ENCODE data around the gene RNGTT. TPM values are rescaled to one million over a fixed set of nuclear protein-coding genes. Genes with fewer than 3 reads are reported as not detected.
"Not testable (repeated sequence)": the region's sequence is repeated elsewhere in the genome, so short reads cannot be mapped to it uniquely, and the experiment has no call there.

The RNGTT gene
- polyA plus RNA-seq, 1 donor (not counting 4 experiments of a cell fraction or from before 2014, with no cell fraction given): 9.7 TPM

- no peak overlapping the region for H3K9ac ChIP-seq (ENCODE audit: control insufficient read depth, extremely low read depth, insufficient read depth, low read length)
- H3K9me3 ChIP-seq (ENCODE audit: control insufficient read depth, low read depth, low read length): no peaks in the 10 kb centered on the region
- TF ChIP-seq CTCF (optimal IDR thresholded peaks at IDR 0.05 in 1 of 3, IDR thresholded peaks at IDR 0.05 in 1 of 3, conservative IDR thresholded peaks at IDR 0.05 in 1 of 3; ENCODE audit: extremely low read depth in 1 of 3, insufficient read depth in 2 of 3, low read length in 3 of 3) (no peak), EZH2 (IDR thresholded peaks at IDR 0.05; ENCODE audit: low read length) (no peak)
- no peaks in the 10 kb centered on the region for H4K20me1 ChIP-seq (ENCODE audit: control insufficient read depth, extremely low read depth, insufficient read depth, low read length)
- dilution Hi-C loops (cut with MboI; ENCODE audit: extremely low pct_ligation_motif_present, low sequenced_read_pairs): no loop called here
- DNase-seq (ENCODE audit: low read depth, low spot score): no peak
- no peak overlapping the region for H3K4me3 ChIP-seq (ENCODE audit: control insufficient read depth in 2 of 3, extremely low read depth in 1 of 3, insufficient read depth in 2 of 3, low read depth in 1 of 3, low read length in 3 of 3)
- peaks cover under 1% of the 10 kb centered on the region for H3K4me1 ChIP-seq (ENCODE audit: control insufficient read depth, extremely low read depth, insufficient read depth, low read length)
- no peak overlapping the region for H3K27ac ChIP-seq (ENCODE audit: control insufficient read depth, insufficient read depth, low read length)
- no peaks in the 10 kb centered on the region for H3K79me2 ChIP-seq (ENCODE audit: control insufficient read depth, insufficient read depth, low read length)
- H3K36me3 ChIP-seq (ENCODE audit: control insufficient read depth in 2 of 2, extremely low read depth in 1 of 2, insufficient read depth in 2 of 2, low read length in 2 of 2): no peaks in the 10 kb centered on the region
- FAIRE-seq: no peak
- H3K4me2 ChIP-seq (ENCODE audit: control insufficient read depth, extremely low read depth, insufficient read depth, low read depth, low read length): no peak overlapping the region
- H2AFZ ChIP-seq (ENCODE audit: control insufficient read depth, low read length): no peak overlapping the region
- H3K9me1 ChIP-seq (ENCODE audit: control insufficient read depth, extremely low read depth, insufficient read depth, low read length): no peaks in the 10 kb centered on the region
- no peaks in the 10 kb centered on the region for H3K27me3 ChIP-seq (ENCODE audit: control insufficient read depth, extremely low read depth, insufficient read depth, low read length)
These were observed 20.7 kb upstream of the RNGTT start for GRCh38 chr6:88984152-88984551.

GRCh38 chr6:88983532-88983931, 20.1 kb upstream of the RNGTT start:
- no peaks in the 10 kb centered on the region for H4K20me1 ChIP-seq (ENCODE audit: control insufficient read depth, extremely low read depth, insufficient read depth, low read length)
- H3K4me3 ChIP-seq (ENCODE audit: control insufficient read depth in 2 of 3, extremely low read depth in 1 of 3, insufficient read depth in 2 of 3, low read depth in 1 of 3, low read length in 3 of 3): no peak overlapping the region
- H3K9me1 ChIP-seq (ENCODE audit: control insufficient read depth, extremely low read depth, insufficient read depth, low read length): no peaks in the 10 kb centered on the region
- H3K36me3 ChIP-seq (ENCODE audit: control insufficient read depth in 2 of 2, extremely low read depth in 1 of 2, insufficient read depth in 2 of 2, low read length in 2 of 2): no peaks in the 10 kb centered on the region
- no peak for DNase-seq (ENCODE audit: low read depth, low spot score)
- no peak overlapping the region for H3K27ac ChIP-seq (ENCODE audit: control insufficient read depth, insufficient read depth, low read length)
- H3K4me2 ChIP-seq (ENCODE audit: control insufficient read depth, extremely low read depth, insufficient read depth, low read depth, low read length): no peak overlapping the region
- dilution Hi-C loops (cut with MboI; ENCODE audit: extremely low pct_ligation_motif_present, low sequenced_read_pairs): no loop called here
- no peaks in the 10 kb centered on the region for H3K27me3 ChIP-seq (ENCODE audit: control insufficient read depth, extremely low read depth, insufficient read depth, low read length)
- FAIRE-seq: no peak
- TF ChIP-seq CTCF (optimal IDR thresholded peaks at IDR 0.05 in 1 of 3, IDR thresholded peaks at IDR 0.05 in 1 of 3, conservative IDR thresholded peaks at IDR 0.05 in 1 of 3; ENCODE audit: extremely low read depth in 1 of 3, insufficient read depth in 2 of 3, low read length in 3 of 3): peak; percentile 62 to 67 (median 66)
- TF ChIP-seq EZH2 (IDR thresholded peaks at IDR 0.05; ENCODE audit: low read length): no peak
- no peak overlapping the region for H2AFZ ChIP-seq (ENCODE audit: control insufficient read depth, low read length)
- H3K4me1 ChIP-seq (ENCODE audit: control insufficient read depth, extremely low read depth, insufficient read depth, low read length): no peaks in the 10 kb centered on the region
- H3K79me2 ChIP-seq (ENCODE audit: control insufficient read depth, insufficient read depth, low read length): no peaks in the 10 kb centered on the region
- no peak overlapping the region for H3K9ac ChIP-seq (ENCODE audit: control insufficient read depth, extremely low read depth, insufficient read depth, low read length)
- no peaks in the 10 kb centered on the region for H3K9me3 ChIP-seq (ENCODE audit: control insufficient read depth, low read depth, low read length)

- DNase-seq (ENCODE audit: low read depth, low spot score); H3K9me3 ChIP-seq (ENCODE audit: control insufficient read depth, low read depth, low read length); H2AFZ ChIP-seq (ENCODE audit: control insufficient read depth, low read length); H3K79me2 ChIP-seq (ENCODE audit: control insufficient read depth, insufficient read depth, low read length); H3K36me3 ChIP-seq (ENCODE audit: control insufficient read depth in 2 of 2, extremely low read depth in 1 of 2, insufficient read depth in 2 of 2, low read length in 2 of 2); H3K27me3 ChIP-seq (ENCODE audit: control insufficient read depth, extremely low read depth, insufficient read depth, low read length); H4K20me1 ChIP-seq (ENCODE audit: control insufficient read depth, extremely low read depth, insufficient read depth, low read length); H3K4me3 ChIP-seq (ENCODE audit: control insufficient read depth in 2 of 3, extremely low read depth in 1 of 3, insufficient read depth in 2 of 3, low read depth in 1 of 3, low read length in 3 of 3); H3K4me2 ChIP-seq (ENCODE audit: control insufficient read depth, extremely low read depth, insufficient read depth, low read depth, low read length); H3K27ac ChIP-seq (ENCODE audit: control insufficient read depth, insufficient read depth, low read length); H3K9ac ChIP-seq (ENCODE audit: control insufficient read depth, extremely low read depth, insufficient read depth, low read length); FAIRE-seq; H3K4me1 ChIP-seq (ENCODE audit: control insufficient read depth, extremely low read depth, insufficient read depth, low read length); H3K9me1 ChIP-seq (ENCODE audit: control insufficient read depth, extremely low read depth, insufficient read depth, low read length); dilution Hi-C loops (cut with MboI; ENCODE audit: extremely low pct_ligation_motif_present, low sequenced_read_pairs): not testable (repeated sequence)
These were observed 19.7 kb upstream of the RNGTT start for GRCh38 chr6:88983129-88983528.
